Measurements from ENCODE around the gene ANKRD33.

ANKRD33 gene

GRCh38 chr12:51922146-51922545, 34.2 kb downstream of the ANKRD33 start:
- no peak for DNase-seq

GRCh38 chr12:51922762-51923505, 35.0 kb downstream of the ANKRD33 start:
- no peak for DNase-seq

GRCh38 chr12:51923506-51924365, 35.8 kb downstream of the ANKRD33 start:
- no peak for DNase-seq

- DNase-seq = no peak
These were observed 36.8 kb downstream of the ANKRD33 start for GRCh38 chr12:51924551-51925319.

GRCh38 chr12:51925346-51926063, 37.6 kb downstream of the ANKRD33 start:
- no peak for DNase-seq

- DNase-seq = no peak
These were observed 38.2 kb downstream of the ANKRD33 start for GRCh38 chr12:51926064-51926632.

- no peak for DNase-seq
These were observed 38.8 kb downstream of the ANKRD33 start for GRCh38 chr12:51926718-51927117.

GRCh38 chr12:51932218-51933076, 44.5 kb downstream of the ANKRD33 start:
- no peak for DNase-seq

GRCh38 chr12:51934080-51934479, 46.2 kb downstream of the ANKRD33 start:
- no peak for DNase-seq

GRCh38 chr12:51937926-51938325, 50.0 kb downstream of the ANKRD33 start:
- no peak for DNase-seq

GRCh38 chr12:51938726-51939125, 50.8 kb downstream of the ANKRD33 start:
- no peak for DNase-seq

- no peak for DNase-seq
These were observed 53.2 kb downstream of the ANKRD33 start for GRCh38 chr12:51941011-51941581.

Measured in GOT3 (cell line).